ENCODE data around the gene ITGA2.

Gene ITGA2

DNA sequence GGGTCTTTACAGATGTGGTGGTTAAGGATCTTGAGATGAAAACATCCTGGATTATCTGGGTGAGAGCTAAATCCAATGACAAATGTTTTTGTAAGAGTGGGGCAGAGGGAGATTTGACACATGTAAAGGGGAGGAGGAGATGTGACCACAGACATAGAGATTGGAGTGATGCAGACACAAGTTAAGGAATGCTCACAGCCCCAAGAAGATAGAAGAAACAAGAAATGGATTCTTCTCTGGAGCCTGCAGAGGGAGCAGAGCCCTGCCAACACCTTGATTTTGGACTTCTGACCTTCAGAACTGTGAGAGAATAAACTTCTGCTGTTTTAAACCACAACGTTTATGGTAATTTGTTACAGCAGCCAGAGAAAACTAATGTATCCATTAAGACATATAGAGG is 21.7 kb downstream of the ITGA2 start:
- Histone ChIP-seq H3K27ac (no peak overlapping the region), H3K4me3 (no peak overlapping the region)

DNA sequence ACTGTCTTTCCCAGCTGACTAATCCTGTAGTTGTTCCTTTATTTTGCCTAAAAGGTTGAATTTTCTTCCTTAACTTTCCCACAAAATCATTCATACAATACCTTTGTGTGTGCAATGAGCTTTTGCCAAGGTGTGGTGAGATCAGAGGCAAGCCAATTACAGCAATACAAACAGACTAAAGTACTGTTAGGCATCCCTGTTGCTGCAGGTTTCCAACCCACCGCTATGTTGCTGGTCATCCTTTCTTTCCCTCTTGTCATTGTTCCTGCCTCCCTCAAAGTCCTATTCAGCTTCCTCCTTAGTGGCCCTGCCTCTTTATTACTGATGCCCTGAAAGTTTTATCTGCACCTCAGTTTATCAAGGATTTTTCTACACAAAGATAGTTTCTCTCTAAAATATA is 22.1 kb downstream of the ITGA2 start:
- Histone ChIP-seq H3K27ac (no peak overlapping the region), H3K4me3 (no peak overlapping the region)

DNA sequence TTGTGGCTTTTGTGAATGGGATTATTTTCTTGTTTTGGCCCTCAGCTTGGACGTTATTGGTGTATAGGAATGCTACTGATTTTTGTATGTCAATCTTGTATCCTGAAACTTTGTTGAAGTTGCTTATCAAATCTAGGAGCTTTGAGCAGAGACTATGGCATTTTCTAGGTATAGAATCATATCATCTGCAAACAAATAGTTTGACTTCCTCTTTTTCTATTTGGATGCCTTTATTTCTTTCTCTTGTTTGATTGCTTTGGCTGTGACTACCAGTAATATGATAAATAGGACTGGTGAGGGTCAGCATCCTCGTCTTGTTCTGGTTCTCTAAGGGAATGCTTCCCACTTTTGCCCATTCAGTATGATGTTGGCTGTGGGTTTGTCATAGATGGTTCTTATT is 24.7 kb downstream of the ITGA2 start:
- no peak overlapping the region for H3K4me3 ChIP-seq
- H3K27ac ChIP-seq = no peak overlapping the region

DNA sequence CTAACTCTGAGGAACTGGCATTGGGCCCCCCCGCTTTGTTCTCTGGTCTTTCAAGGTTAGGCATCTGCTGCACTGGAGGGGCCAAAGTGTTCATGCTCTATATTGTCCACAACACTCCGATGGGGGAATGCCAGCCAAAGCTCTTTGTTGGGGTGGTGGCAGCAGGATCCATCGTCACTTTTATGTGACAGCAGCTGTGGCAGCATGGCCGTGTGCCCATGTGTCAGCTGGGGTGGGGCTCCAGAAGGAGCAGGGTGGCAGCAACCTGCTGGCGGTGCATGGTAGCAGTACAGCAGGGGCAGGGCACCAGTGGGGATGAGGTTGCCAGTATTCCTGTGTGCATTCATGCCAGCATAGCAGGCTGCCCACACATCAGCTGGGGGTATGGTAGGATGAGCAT is 28.2 kb downstream of the ITGA2 start:
- no peak overlapping the region for H3K27ac ChIP-seq

DNA sequence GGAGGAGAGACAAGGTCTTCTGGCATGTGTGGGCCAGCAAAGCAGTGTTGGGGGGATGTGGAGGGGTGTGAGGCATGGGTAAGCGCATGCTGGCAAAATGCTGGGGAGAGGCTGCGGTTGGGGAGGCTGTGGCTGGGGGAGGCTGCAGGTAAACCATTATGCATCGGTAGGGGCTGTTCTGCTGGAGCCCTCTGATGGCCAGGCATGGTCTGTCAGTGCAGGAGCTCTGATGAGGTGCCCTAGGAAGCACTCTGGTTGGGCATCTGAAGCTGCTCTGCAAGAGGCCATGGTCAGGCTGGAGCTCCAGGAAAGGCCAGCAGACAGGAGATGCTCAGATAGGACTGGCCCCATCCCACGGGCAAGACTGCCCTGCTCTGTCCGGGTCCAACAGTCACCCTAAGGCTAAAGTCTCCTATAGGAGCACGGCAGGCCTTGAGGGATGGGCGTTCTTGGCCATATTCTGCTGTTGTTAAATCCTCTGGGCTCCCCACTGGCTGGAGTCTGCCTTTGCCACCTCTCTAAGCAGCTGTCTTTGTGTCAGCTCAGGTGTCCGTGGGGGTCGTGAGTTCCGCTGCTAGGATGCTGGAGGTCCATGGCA is 28.7 kb downstream of the ITGA2 start:
- H3K4me3 ChIP-seq = no peak overlapping the region
- H3K27ac ChIP-seq = no peak overlapping the region

More for the DNA sequence above, 28.2 kb downstream of the ITGA2 start:
- H3K4me3 ChIP-seq = no peak overlapping the region

DNA sequence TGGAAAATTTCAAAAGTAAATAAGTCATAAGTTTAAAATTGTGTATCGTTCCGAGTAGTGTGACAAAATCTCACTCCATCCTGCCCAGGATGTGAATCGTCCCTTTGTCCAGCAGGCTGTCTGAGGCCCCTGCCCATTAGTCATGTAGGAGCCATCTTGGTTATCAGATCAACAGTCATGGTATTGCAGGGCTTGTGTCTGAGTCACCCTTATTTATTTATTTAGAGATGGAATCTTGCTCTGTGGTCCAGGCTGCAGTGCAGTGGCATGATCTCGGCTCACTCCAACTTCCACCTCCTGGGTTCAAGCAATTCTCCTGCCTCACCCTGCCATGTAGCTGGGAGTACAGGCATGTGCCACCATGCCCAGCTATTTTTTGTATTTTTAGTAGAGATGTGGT is 30.2 kb downstream of the ITGA2 start:
- H3K4me3 ChIP-seq = no peak overlapping the region
- H3K27ac ChIP-seq = no peak overlapping the region

DNA sequence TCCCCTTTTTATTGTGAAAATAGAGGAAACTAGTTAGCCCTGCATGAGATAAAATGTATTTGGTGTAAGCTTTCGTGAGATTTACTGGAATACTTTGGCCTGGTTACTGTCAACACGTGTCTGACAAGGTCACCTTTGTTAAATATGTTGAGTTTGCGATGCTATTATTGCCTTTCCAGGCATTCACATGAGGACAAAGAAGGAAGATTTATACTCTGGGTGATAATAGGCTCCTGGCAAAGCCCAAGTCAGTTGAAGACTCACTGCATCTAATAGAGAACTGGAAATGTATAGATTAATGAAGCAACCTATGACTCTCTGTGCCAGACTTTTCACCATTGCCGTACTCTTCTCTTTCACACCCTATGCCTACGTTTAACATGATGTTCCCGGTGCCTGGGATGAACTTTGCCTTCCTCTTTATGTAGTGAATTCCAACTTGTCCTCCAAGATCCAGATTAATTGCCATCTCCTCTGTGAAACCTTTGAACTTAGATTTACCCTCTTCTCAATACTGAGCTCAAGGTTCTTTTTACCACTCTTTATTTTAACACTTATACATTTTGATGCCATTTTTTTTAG is 33.9 kb downstream of the ITGA2 start:
- Histone ChIP-seq H3K27ac (no peak overlapping the region), H3K4me3 (no peak overlapping the region)

DNA sequence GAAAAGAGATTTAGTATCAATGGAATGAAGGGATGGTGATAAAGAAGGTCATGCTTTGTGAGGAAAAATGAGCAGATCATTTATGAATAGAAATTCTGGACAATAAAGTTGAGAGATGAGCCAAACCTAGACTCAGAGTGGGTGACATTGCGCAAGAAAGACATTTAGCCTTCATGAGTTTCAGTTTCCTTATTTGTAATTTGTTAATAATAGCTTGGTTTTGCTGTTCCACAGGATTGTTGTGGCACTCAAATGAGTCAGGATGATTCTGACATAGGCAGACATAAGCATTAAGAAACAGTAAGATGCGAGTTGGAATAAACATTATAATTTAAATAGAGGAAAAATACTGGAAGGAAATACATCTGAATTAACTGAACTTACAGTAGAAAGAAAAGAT is 34.8 kb downstream of the ITGA2 start:
- Histone ChIP-seq H3K27ac (peak overlapping the region in 1 of 21 experiments; percentile 5), H3K4me3 (no peak overlapping the region)

DNA sequence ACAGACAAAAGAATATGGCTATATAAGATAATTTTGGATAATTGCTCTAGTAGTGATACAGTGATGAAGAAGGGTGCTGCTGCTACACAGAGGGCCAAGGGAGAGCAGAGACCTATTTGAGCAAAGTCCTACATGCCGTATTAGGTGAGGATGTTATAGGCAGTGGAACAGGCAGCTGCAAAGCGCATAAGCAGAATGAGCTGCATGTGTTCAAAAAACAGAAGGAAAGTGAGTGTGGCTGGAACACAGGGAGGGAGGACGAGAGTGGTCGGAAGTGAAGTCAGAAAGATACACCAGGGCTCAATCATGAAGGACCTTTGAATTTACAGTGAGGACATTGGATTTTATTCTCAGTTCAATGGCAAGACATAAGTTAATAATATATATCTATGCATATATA is 35.4 kb downstream of the ITGA2 start:
- Histone ChIP-seq H3K4me3 (no peak overlapping the region), H3K27ac (peak overlapping the region in 2 of 21 experiments; percentile 5 to 31)

DNA sequence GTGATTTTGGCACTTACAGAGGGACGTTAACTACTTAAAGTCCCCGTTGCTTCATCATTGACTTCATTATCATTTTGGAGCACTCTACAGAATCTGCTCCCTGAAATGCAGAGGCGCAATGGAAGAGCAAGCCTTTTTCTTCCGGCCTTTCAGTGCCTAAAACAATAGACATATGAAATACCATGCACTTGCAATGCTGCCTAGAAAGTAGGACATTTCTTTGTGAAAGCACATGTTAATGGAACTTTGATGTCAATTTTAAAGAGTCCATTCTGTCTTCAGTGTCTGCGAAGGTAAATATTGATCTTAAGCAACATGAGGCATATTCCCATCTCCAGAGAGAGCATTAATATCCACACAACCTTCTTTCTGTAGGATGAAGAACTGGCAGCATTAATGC is 36.3 kb downstream of the ITGA2 start:
- H3K27ac ChIP-seq = no peak overlapping the region
- no peak overlapping the region for H3K4me3 ChIP-seq

DNA sequence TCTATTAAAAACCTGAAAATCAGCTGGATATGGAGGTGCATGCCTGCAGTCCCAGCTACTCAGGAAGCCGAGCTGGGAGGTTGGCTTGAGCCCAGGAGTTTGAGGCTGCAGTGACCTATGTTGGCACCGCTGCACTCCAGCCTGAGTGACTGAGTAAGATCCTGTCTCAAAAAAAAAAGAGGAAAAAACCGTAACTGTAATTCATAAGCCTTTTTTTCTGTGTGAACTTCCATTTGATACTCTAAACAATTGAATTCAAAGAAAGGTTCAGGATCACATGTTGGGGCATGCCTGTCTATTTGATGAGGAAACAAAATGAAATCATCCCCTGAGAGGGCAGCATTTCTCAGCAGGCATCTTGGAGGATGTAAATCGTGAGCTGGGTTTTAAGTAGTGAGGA is 38.8 kb downstream of the ITGA2 start:
- Histone ChIP-seq H3K4me3 (no peak overlapping the region), H3K27ac (peak overlapping the region in 7 of 21 experiments; percentile 10 to 36 (median 21))

DNA sequence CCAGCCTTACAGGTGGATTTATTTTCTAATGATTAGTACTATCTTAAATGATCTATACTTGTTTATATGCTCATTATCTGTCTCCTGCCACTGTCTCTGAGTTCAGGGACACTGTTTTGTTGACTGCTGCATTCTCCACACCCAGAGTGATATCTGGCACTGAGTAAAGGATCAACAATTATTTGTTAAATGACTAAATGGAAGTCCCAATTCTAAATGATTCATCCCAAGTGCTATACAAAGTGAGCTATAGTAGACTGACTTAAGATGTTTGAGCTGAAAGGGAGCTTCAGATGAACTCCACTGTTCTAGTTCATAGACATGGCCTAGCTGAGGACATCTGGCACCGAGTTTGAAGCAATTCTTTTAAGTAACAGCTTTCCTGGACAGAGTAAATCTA is 40.5 kb downstream of the ITGA2 start:
- no peak overlapping the region for H3K4me3 ChIP-seq
- no peak overlapping the region for H3K27ac ChIP-seq

DNA sequence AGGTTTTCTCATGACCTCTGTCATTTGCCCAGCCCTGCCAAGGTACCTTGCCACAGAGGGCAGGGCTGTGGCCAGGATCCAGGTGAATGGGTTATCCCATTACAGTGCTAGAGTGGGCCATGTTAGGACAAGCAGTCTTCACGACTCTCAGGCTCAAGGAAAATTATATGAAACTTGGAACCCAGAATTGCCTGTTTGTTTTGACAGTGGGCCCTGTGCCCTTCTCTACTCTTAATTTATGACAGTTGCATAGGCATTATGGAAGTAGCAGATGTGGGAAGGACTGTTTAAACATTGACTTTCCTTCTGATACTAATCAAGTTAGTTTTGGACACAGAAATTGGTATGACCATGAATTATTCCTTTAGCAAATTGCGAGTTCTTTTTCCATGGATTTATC is 41.7 kb downstream of the ITGA2 start:
- Histone ChIP-seq H3K27ac (peak overlapping the region in 8 of 21 experiments; percentile 1 to 54 (median 32)), H3K4me3 (no peak overlapping the region)

DNA sequence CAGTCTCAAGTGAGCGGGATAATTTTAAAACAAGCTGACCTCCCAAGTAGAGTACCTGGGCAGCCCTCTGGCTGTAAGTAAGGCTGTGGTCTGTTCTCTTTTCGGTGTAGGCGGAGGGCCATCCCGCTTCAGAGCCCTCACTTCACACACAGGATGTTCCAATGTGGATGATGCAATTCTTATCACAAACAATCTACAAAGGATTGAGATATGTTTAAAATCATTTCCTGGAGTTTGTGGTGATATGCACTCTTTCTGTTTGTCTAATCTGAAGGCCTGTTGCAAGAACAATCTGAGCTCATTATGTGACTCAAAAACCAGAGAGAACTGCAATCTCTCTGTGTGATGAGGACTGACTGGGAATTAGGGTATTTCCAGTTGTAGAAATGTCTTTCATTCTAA is 42.5 kb downstream of the ITGA2 start:
- Histone ChIP-seq H3K4me3 (no peak overlapping the region), H3K27ac (peak overlapping the region in 8 of 21 experiments; percentile 1 to 54 (median 32))

DNA sequence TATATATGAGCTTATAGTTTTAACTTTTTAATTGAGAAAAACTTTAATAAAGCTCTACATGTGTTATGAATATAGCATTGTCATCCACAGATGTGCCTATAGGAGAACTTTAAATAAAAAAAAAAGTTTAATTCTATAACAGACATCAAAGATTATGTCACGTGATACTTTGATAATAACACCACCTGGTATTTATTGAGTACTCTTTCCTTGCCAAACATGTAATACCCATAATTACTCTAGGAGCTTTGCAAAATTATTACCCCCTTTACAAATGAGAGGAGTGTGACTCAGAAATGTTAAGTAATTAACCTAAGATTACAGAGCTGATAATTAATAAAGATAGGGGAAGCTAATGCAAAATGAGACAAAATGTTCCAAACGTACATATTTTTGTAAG is 43.0 kb downstream of the ITGA2 start:
- Histone ChIP-seq H3K4me3 (no peak overlapping the region), H3K27ac (peak overlapping the region in 2 of 21 experiments; percentile 31 to 54)

DNA sequence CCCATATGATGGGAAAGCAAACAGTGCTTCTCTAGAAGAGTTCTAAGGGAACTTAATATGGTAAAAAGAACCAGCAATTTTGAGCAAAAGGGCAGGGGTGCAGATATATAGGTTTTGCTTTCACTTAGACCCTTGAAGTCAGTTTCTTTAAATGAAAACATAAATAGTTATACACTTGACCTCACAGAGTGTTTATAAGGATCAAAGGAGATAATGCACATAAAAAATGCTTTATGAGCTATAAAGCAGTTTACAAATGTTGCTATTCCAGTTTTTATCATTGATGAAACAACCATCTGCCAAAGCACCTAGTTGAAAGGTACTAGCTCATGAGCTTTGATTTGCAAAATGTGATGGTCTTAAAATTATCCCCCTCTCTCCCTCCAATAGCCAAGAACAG is 45.7 kb downstream of the ITGA2 start:
- H3K27ac ChIP-seq = no peak overlapping the region

DNA sequence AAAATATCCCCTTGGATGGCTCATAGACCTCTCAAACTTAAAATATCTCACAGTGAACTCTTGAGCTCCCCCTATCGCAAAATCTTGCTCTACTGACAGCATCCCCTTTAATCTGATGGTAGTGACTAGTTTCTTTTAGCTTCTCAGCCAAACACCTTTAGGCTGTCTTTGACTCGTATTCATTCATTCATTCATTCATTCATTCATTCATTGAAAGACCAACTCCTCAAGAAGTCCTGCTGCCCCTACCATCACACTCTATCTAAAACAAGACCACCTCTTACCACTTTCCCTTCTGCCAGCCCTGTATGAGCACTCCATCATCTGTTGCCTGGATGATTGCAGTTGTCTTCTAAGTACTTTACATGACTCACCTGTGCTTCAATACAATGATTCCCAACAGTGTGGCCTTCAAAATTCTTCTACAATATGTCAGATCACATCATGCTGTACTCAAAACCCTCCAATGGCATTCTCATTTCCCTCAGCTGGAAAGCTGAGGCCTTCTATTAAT is 46.8 kb downstream of the ITGA2 start:
- Histone ChIP-seq H3K27ac (no peak overlapping the region), H3K4me3 (no peak overlapping the region)

More for the DNA sequence above, 45.7 kb downstream of the ITGA2 start:
- no peak overlapping the region for H3K4me3 ChIP-seq

DNA sequence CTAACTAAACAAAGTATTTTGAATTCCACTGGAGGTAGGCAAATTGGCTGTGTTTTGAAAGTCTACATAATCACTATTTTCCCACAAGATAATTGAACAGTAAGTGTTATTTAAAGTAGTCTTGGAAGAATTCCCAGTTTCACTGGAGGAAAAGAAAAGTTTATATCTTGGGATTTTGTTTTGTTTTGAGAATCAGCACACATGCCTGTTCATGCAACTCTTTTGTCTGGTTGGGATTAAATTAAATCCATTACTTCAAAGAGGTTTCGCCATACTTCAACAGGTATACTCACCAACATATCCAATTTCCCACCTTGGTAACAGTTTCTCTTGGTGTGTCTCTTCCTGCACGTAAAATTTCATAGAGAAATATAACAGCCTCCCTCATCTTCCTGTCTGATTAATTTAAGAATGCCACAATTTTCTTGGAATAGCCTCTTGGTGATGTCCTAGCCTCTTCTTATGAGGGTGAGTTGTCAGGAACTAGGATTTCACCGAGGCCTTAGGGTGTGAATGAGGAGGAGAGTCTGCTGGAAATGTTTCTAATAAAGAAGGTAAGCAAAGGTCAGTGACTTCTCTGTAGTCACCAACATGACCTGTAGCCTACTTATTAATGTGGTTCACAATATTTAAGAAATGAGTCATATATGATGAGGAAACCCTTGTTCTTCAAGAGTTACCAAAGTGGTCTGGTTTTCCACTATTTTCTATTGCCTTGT is 48.1 kb downstream of the ITGA2 start:
- Histone ChIP-seq H3K27ac (peak overlapping the region in 12 of 21 experiments; percentile 2 to 56 (median 26)), H3K4me3 (no peak overlapping the region)

DNA sequence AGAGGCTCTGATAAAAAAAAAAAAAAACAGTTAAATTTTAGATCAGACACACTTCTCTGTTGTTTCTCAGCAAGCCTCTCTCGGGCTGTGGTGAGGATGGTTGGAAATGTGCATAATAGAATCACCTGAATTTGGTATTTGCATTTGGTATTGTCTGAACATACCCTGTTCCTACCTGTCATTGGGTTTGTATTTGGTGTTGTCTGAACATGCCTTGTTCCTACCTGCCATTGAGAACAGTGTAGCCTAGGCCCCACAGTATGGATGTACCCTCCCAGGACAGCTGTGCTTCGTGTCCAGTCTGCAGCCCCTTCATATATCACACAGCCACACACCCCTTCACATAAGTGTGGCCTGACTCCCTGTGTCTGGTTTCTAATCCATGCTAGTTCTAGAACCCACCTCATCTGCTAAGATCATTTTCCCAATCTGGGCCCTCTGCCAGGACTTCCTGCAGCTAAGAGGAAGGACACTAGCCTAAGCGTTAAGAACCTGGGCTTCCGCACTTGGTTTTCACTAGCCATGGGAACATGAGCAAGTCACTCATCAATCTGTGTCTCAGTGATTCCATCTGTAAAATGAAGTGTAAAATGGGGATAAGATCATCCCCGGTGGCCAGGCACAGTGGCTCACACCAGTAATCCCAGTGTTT is 49.2 kb downstream of the ITGA2 start:
- H3K4me3 ChIP-seq = no peak overlapping the region
- peak overlapping the region in 7 of 21 experiments; percentile 2 to 56 (median 22) for H3K27ac ChIP-seq

DNA sequence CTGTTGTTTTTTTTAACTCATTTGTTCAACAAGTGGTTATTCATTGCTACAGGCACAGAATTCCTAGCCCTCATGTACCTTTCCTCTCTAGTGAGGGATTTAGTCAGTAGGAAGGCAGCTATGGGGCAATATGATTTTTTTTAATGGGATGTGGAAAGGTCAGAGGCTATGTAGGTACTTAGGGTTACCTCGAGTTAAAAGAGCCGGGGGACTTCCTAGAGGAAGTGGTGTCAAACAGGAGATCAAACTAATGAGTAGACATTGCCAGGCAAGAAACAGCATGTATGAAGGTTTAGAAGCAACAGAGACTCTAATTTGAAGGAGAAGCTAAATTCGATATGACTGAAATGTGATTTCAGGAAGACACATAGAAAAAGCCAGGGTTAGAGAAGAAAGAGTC is 50.7 kb downstream of the ITGA2 start:
- H3K4me3 ChIP-seq = no peak overlapping the region
- H3K27ac ChIP-seq = no peak overlapping the region

Measured in skin epidermis (tissue), 12 donors.